Stimulated activated CD4-positive, alpha-beta T cell treated with anti-CD3 and anti-CD28 coated beads, Interleukin-15, amount 100 ng/mL, for 1 hour (primary cell): ENCODE data around the gene ALDH1A2.

ENCODE experiments used
- DNase-seq, 2 donors: peaks; one replicate each; pipeline ENCODE4 v3.0.0-alpha.2; 2020; ENCODE audit warnings: low read depth in 1 of 2, low spot score in 1 of 2

The ALDH1A2 gene

DNA sequence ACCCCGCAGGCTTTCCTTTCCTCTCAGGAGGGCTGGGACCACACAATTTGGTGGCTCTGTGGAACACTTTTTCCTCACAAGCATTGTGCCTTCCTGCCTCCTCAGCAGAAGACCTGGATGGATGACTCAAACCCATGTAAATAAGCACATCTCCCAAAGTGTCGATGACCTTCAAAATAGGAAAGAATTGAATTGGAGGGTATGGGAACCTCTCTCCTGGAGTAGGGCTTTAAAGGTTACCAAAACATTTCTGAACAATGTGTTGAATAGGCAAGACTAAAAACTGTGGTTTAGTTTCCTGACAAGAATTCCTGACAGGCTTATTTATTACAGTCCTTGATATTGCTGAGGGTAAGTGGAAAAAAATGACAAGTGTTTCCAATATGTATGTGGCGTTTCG, 118.2 kb downstream of the ALDH1A2 start:
- DNase-seq: no peak

GRCh38 chr15:57946491-57947048, 118.9 kb downstream of the ALDH1A2 start:
- no peak for DNase-seq

DNA sequence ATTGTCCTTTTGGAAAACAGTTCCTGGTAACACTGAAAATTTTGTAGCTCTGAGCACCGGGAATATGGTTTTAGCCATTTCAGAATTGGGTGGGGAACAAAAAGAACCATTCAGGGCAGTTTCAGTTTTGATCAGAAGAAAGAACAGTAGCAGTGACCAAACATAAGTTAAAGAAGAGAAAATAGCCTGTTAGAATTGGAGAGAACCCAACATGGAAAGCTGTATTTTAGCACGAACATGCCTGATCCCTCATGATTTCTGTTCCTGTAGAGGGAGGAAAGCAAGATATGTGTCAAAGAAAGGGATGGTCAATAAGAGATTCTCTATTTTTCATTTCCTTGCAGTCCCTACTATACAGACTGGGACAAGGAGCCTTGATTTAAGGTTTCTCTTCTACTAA, 119.9 kb downstream of the ALDH1A2 start:
- no peak for DNase-seq

DNA sequence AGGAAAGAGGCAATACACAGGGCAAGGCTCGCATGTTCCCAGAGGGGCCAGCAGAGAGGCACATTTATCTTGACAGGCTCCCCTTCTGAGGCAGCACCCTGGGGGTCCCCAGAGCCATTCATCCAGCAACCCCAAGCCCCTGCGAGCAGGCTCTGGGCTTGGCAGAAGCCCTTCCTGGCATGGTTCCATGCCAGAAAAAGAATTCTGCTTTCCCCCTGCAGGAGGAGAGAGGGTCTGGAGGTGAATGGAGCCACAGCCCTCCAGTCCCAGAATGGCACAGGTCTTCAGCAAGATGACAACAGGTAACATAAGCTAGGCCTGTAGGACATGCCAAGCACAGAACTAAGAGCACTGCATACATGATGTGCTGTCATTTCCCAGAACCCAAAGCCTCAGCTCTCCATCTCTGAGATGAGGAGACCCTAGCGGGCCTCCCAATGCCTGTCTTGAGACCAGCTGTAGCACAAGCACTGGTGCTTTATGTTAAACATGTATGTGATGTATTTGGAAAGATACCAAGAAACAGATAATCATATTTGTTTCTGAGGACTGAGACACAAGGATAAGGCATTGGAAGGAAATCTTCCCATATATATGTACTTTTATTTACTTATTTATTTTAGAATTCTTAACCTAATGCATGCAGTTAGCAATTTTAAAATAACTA, 121.6 kb downstream of the ALDH1A2 start:
- no peak for DNase-seq

DNA sequence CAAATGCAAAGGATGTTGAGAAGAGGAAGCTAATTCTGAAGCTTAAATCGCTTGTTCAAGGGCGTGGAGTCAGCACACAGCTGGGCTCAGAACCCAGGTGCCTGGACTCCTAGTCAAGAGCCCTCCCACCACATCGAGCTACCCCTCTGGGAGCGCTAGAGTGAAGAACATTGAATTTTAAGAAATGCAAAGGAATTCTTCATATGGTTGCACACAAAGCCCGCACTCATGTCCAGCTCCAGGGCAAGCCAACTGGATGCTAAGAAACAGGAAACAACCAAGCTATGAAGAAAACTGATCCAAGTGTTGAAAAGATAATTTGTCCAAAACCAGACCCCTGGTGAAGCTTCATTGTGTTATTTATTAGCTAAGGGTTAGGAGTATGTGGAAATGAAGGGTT, 122.3 kb downstream of the ALDH1A2 start:
- no peak for DNase-seq

GRCh38 chr15:57941816-57942215, 123.7 kb downstream of the ALDH1A2 start:
- DNase-seq: no peak

DNA sequence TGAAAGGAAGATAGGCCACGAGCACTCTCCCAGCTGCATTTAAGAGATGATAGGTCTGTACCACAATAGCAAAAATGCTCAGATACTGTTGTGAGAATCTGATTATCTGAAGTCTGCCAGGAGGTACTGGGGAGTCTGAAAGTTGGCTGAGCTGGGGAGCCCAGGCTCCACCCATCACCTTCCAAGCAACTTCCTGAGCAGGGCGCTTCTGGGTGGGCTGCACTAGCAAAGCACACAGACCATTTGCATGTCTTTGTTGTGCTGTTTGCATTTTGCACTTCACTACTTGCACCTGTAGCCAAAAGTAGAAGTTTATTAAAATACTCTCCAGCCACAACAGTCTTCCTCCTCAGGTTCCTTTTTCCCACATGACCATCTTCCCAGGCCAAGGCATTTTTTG, 133.2 kb downstream of the ALDH1A2 start:
- DNase-seq: no peak

DNA sequence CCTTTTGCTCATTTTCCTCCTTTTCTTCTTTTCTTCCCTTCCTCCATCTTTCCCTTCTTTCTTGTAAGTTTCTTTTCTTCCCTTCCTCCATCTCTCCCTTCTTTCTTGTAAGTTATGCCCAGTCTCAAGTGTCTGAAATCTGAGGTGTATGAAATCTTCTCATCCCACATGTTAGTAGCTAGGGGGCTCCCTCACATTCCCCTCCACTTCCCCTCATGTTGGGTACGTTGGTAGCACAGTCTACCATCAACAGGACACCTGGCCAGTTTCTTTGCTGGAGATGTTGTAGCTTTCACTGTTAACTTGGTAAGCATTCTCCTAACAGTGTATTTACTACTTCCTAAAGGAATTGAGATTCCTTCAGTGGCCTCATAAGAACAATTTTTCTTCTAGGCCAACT, 133.9 kb downstream of the ALDH1A2 start:
- DNase-seq: no peak

DNA sequence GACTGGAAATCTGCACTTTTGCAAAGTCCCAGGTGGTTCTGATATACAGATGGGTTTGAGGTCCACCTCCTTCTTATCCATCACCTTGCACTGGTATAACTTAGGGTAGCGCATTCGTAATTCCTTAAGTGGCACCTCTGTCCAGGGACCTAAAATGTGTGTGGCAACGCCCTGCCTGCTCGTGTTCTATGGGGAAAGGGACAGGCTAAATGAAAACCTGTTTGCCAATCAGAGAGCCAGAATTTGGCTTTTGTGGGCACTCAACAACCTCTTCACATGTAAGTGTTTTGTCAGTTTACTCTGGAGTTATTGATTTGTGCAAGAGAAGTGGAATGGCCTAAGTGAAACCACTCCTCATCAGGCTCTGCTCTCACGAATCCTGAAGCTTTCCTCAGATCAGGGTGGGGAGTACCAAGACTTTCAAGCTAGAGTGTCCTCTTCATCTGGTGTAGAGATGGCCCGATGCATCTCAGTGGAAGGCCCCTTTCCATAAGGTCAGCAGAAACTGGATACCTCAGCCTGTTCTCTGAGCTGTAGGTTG, 138.3 kb downstream of the ALDH1A2 start:
- no peak for DNase-seq

DNA sequence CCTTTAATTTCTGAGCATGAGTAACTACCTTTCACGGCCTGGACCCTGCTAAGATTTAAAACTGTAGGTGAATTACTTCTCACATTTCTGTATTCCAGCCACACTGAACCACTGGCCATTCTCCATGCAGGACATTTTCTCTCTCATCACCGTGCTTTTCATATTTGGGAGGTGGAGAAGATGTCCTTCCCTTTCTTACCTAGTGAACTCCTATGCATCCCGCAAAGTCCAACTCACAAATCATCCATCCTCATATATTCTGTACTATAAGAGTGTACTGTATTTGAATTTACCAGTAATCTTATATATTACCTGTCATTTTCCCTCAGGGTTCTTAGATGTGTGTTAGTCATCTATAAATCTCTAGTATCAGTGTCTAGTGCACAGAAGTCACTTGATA, 139.9 kb downstream of the ALDH1A2 start:
- DNase-seq: no peak

DNA sequence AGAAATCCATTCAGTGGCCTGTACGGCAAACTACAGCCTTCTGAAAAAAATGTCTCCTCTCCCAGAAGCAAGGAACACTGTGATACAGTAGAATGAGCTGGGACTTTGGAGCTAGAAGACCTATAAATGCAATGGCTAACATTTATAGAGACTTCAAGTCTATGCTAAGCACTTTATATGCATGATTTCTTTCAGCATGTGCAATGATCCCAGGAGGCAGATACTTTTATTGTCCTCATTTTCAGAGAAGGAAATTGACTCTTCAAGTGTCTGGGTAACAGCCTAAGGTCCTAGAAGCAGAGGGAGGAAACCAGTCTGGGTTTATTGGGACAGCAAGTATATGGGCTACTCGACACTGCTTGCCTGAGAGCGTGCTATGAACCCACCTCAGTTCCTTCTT, 140.9 kb downstream of the ALDH1A2 start:
- no peak for DNase-seq

DNA sequence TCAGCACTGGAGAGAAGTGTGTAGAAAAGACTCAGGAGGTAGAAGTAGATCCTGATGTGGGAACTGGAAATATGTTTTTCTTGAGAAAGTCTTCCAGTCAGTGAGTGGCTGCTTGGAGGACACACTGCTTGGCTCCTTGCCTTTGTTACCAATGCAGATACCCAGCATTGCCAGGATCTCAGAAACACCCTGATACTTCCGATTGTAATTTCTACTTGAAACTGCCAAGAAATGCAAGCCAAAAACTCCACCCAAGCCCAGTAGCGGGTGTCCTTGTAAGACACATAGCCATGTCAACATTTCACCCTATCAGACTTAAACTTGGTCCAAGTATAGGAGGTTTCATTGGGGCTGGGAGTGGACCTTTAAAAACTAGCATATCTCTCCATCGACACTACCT, 141.8 kb downstream of the ALDH1A2 start:
- no peak for DNase-seq

DNA sequence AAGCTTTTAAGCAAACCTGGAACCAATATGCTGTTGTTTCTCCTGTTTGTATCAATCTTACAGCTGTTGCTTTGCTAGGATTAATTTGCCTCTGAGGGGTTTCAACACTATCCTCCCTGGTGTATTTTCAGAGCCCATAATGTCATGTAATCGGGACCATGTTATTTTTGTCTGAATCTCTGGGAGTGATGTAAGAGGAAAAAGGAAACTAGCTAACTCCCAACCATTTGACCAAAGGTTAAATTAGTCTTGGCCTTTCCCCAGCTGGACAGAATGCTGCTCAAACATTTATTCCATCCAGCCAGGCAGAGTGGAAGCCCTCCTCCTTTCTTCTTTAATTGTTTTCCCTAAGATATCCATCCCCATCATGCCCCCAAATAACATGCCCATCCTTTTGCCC, 142.2 kb downstream of the ALDH1A2 start:
- DNase-seq: no peak

DNA sequence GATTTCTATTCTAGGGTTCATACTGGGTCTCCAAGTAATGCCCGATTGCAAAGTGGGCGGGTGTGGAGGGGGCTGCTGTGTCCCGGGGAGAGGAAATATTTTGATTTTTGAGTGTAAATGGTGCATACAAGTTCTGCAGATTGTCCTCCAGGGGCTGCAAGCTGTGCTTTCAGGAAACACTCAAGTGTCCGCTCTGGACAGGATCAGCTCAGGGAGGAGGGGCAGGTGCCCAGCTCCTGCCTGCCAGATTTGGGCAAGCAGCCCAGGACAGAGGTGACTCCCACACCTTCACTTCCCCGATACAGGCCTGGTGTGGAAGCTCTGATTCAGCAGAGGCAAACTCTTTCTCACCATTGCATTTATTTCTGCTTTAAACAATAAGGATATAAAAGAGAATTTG, 142.7 kb downstream of the ALDH1A2 start:
- DNase-seq: no peak

- no peak for DNase-seq
Observed at GRCh38 chr15:57921371-57921770, 144.1 kb downstream of the ALDH1A2 start.

DNA sequence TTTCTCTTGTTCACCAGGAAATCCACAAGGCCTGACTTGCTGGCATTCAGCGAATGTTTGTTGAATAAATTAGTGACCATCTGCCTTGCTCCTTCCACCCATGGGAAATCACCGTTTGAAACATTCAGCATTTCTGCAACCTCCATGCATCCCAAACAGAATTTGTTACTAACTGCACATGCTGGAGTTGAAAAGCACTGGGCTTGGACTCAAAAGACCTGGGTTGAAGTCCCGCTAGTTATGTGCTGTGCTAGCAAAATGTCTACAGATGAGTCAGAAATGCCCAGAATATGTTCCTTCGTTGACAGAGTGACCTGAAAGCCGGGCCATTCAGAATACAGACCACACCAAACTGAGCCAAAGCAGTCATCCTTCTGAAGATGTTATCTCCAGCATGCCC, 144.6 kb downstream of the ALDH1A2 start:
- DNase-seq: no peak

DNA sequence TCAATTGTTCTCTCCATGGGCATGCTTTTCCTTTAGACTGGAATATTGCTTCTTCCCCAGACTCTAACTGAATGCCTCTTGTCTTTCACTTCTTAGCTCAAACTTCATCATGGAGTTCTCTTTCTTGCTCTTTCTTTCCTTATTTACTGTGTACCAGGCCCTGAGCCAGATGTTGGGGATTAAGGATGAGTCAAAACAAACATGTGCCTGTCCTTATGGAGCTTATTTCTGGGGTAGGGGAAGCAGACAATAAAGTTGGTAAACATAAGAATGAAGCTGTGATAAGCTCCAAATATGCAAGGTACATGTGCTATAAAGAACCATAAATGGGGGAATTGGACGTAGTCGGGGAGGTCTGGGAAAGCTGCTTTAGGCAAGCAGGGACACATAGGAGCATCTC, 145.8 kb downstream of the ALDH1A2 start:
- DNase-seq: no peak

GRCh38 chr15:57917998-57918397, 147.5 kb downstream of the ALDH1A2 start:
- DNase-seq: no peak

GRCh38 chr15:57916695-57917094, 148.8 kb downstream of the ALDH1A2 start:
- no peak for DNase-seq

DNA sequence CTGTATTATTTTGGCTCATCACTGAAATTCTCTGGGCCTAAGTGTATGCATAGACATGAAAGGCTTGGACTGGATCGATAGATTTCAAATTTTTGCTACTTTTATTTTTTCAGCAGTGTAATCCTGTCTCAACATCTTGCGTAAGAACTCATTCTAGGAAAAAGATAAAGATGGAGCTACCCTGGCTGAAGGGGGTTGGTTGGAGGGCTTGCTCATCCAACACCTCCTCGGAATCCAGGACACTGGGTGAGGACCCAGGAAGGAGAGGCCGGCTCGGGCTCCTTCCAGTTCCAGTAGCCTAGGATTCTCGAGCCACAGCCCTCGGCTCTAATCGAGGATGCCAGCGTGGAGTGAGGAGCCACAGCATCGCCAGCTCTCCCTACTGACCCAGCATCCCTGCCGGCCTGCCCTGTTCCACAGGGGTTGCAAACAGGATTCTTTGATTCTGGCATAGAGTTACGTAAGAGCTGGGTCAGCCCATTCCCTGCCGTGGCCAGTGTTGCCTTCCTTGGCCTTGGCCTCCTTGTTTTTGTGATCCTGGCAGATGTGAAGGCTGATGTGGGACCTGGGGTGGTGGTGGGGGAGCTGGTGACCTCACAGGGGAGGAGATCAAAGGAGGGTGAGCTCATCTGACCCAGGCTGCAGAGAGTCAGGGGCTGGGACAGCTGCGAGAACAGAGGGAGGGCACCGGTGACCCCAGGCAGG, 149.5 kb downstream of the ALDH1A2 start:
- no peak for DNase-seq

- DNase-seq: no peak
Observed at GRCh38 chr15:57914350-57915055, 151.0 kb downstream of the ALDH1A2 start.

GRCh38 chr15:57911247-57911646, 154.3 kb downstream of the ALDH1A2 start:
- no peak for DNase-seq
